K562 (cell line): ENCODE measurements around the gene TRAK1. TPM values are rescaled to one million over a fixed set of nuclear protein-coding genes. Genes with fewer than 3 reads are reported as not detected.
A peak's percentile ranks its signal among the peaks of the same experiment; 100 is the strongest.

Source experiments
- ATAC-seq: fragments of 200-7000 bp; cut with Tn5 transposase; 3 replicates; pipeline ENCODE4 v1.9.1; 2020; ENCODE audit warnings: moderate library complexity
- BruUV-seq: library from RNA; stranded (reverse); fragments of 400-500 nt; replicated peaks from 2 replicates; lab custom pipeline; 2021; lab: Mats Ljungman, UMichigan
- CTCF ChIA-PET: fragments of 300-600 bp; formaldehyde crosslinking; extraction: SDS; loops from one replicate; lab custom pipeline; 2021; ENCODE audit warnings: low intra/inter-chr PET ratio; lab: Yijun Ruan, JAX
- POLR2A ChIA-PET: fragments of 300-600, 350-650 bp; sonication (Branson Sonifier 250); formaldehyde crosslinking; extraction: SDS; loops from one replicate; lab custom pipeline; 2021; ENCODE audit warnings: antibody characterized with exemption, inconsistent platforms; lab: Yijun Ruan, JAX
- DNase-seq, 4 experiments: peaks; one replicate each; pipeline versions ENCODE4 v3.0.0 to v3.0.0-alpha.2; 2011 to 2018; ENCODE audit warnings: low spot score in 3 of 4, mixed read lengths in 3 of 4; ENCODE audit errors: extremely low read depth in 1 of 4
- FAIRE-seq: peaks from 2 replicates; lab custom pipeline; 2011; peaks lifted over from hg19 to GRCh38; lab: Jason Lieb, UNC
- H2AFZ ChIP-seq: 2 replicates; pipeline ENCODE4 v1.6.0; 2011; ENCODE audit warnings: low read depth, low read length, control low read depth, inconsistent platforms
- H3K27ac ChIP-seq: fragments of 200-600 bp; 3 replicates; pipeline ENCODE4 v1.8.0; 2011; ENCODE audit warnings: low read depth, mild to moderate bottlenecking, control low read depth, inconsistent platforms, low read length, moderate library complexity, mixed read lengths; ENCODE audit errors: extremely low read depth
- H3K27me3 ChIP-seq, 2 experiments: fragments of 300-600 bp in 1 of 2; 2 replicates in 1 of 2; 3 replicates in 1 of 2; pipeline versions ENCODE4 v1.6.0 to v1.8.0; 2011; ENCODE audit warnings: inconsistent platforms in 2 of 2, low read length in 2 of 2, mild to moderate bottlenecking in 1 of 2, mixed read lengths in 1 of 2, moderate library complexity in 1 of 2; ENCODE audit not compliant: control insufficient read depth in 2 of 2, insufficient read depth in 2 of 2
- H3K36me3 ChIP-seq: fragments of 300-600 bp; 3 replicates; pipeline ENCODE4 v1.8.0; 2011; ENCODE audit warnings: mild to moderate bottlenecking, low read length, inconsistent platforms; ENCODE audit not compliant: control insufficient read depth, insufficient read depth
- H3K4me1 ChIP-seq, 2 experiments: fragments of 200-600 bp in 1 of 2; replicated peaks in 1 of 2; 2 replicates in 1 of 2; 3 replicates in 1 of 2; pipeline versions ENCODE4 v1.5.1 to v1.8.0; 2011; ENCODE audit warnings: inconsistent platforms in 2 of 2, low read length in 2 of 2, mild to moderate bottlenecking in 1 of 2, mixed read lengths in 1 of 2, moderate library complexity in 1 of 2; ENCODE audit not compliant: control insufficient read depth in 2 of 2, insufficient read depth in 2 of 2
- H3K4me2 ChIP-seq: 2 replicates; pipeline ENCODE4 v1.6.1; 2011; ENCODE audit warnings: low read length, control low read depth, inconsistent platforms, mixed read lengths; ENCODE audit not compliant: insufficient read depth
- H3K4me3 ChIP-seq: fragments of 200-600 bp; sonication (generic), shearing (Covaris generic); 2 replicates; pipeline ENCODE4 v1.5.1; 2016; ENCODE audit warnings: control low read depth, inconsistent platforms
- H3K79me2 ChIP-seq: fragments of 200-600 bp; 3 replicates; pipeline ENCODE4 v1.8.0; 2011; ENCODE audit warnings: low read length, inconsistent platforms; ENCODE audit not compliant: control insufficient read depth, insufficient read depth
- H3K9ac ChIP-seq, 2 experiments: 2 replicates each; pipeline versions ENCODE4 v1.6.0 to v1.6.1; 2011; ENCODE audit warnings: low read depth in 2 of 2, low read length in 2 of 2, control low read depth in 1 of 2, inconsistent platforms in 1 of 2, mild to moderate bottlenecking in 1 of 2, mixed read lengths in 1 of 2; ENCODE audit not compliant: insufficient read depth in 1 of 2
- H3K9me1 ChIP-seq: one replicate; pipeline ENCODE4 v1.6.0; 2011; ENCODE audit warnings: inconsistent platforms, mild to moderate bottlenecking, low read length, moderate library complexity; ENCODE audit not compliant: control insufficient read depth, insufficient read depth
- H3K9me3 ChIP-seq: replicated peaks from 2 replicates; pipeline ENCODE4 v1.5.1; 2011; ENCODE audit warnings: low read depth, low read length, inconsistent platforms; ENCODE audit not compliant: control insufficient read depth, insufficient read depth
- H4K20me1 ChIP-seq: replicated peaks from 2 replicates; pipeline ENCODE4 v1.6.1; 2011; ENCODE audit warnings: low read length, inconsistent platforms, mixed read lengths; ENCODE audit not compliant: control insufficient read depth, insufficient read depth
- CC2D1A ChIP-seq: fragments of 450-650 bp; IDR thresholded peaks from 2 replicates; pipeline ENCODE4 v1.6.1; 2017; ENCODE audit warnings: mild to moderate bottlenecking
- KDM4B ChIP-seq, 2 experiments: fragments of 450-650 bp in 1 of 2; sonication (generic) in 1 of 2; IDR thresholded peaks; 2 replicates each; pipeline ENCODE4 v1.6.1; 2016 to 2017; ENCODE audit warnings: borderline replicate concordance in 2 of 2, antibody characterized with exemption in 1 of 2, low read depth in 1 of 2, mild to moderate bottlenecking in 1 of 2
- SETDB1 ChIP-seq: IDR thresholded peaks from one replicate; pipeline ENCODE4 v1.6.1; 2012; ENCODE audit warnings: low read length, control low read depth, inconsistent platforms
- WGBS: fragments of 100-300 bp; shearing (Covaris generic); methylation state at CpG from one replicate; pipeline ENCODE4 v1.1.6; 2016; ENCODE audit warnings: low coverage, mixed read lengths; ENCODE audit not compliant: insufficient coverage; ENCODE audit errors: missing lambda C conversion rate; 5-methylcytosine and 5-hydroxymethylcytosine counted together
- in situ Hi-C: fragments of 300-500 bp; cut with MboI; formaldehyde crosslinking; loops from 4 replicates; pipeline ENCODE4 v1.15.0; 2018; ENCODE audit warnings: inconsistent platforms, mixed read lengths
- intact Hi-C: fragments of 100-400 bp; cut with micrococcal nuclease; formaldehyde crosslinking; loops from 2 replicates; pipeline ENCODE4 v1.14.2; 2022
- polyA plus RNA-seq, 8 experiments: library from polyadenylated mRNA; depleted of rRNA in 4 of 8; stranded (reverse) in 5 of 8; unstranded in 3 of 8; fragments of >200 nt; fragmentation: Nextera tagmentation in 2 of 8; fragmentation: Illumina TruSeq in 1 of 8; extraction: Ambion mirVana in 2 of 8; extraction: Trizol in 1 of 8; gene quantifications; 2 replicates each; pipeline versions ENCODE4 v1.2.1 to v1.2.3, GENCODE V29; 2011 to 2014; ENCODE audit warnings: inconsistent platforms in 1 of 8, missing spikeins in 1 of 8
- total RNA-seq, 7 experiments: library from RNA; depleted of rRNA in 6 of 7; stranded (reverse); fragments of >200 nt in 6 of 7; fragmentation: Illumina TruSeq in 2 of 7; extraction: Trizol in 2 of 7; gene quantifications; 2 replicates each; pipeline versions ENCODE4 v1.2.1 to v1.2.3, GENCODE V29; 2011 to 2021; ENCODE audit warnings: low replicate concordance in 1 of 7
- TF ChIP-seq, protein P1 (sequence below): fragments of 450-650 bp; IDR thresholded peaks from 2 replicates; pipeline ENCODE4 v1.6.1; 2016; ENCODE audit warnings: low read depth
- TF ChIP-seq, protein P2 (sequence below): fragments of 450-650 bp; IDR thresholded peaks from 2 replicates; pipeline ENCODE4 v1.6.1; 2017; ENCODE audit warnings: antibody characterized with exemption, mild to moderate bottlenecking
- TF ChIP-seq, protein P3 (sequence below), 2 experiments: fragments of 200-800 bp in 1 of 2; sonication (Bioruptor generic) in 1 of 2; sonication (generic) in 1 of 2; formaldehyde crosslinking in 1 of 2; IDR thresholded peaks in 1 of 2; conservative IDR thresholded peaks in 1 of 2; 2 replicates each; pipeline versions ENCODE4 v1.5.0 to v1.6.1; 2016 to 2020; ENCODE audit warnings: missing compliant biosample characterization in 1 of 2, missing genetic modification characterization in 1 of 2, missing genetic modification reagents in 1 of 2

Gene TRAK1
- total and polyA plus RNA-seq, 9 of the 15 experiments (the other 6 are each of a cell fraction or from before 2014, with no cell fraction given) = 5.3 to 28.5 (median 17.5) TPM

DNA sequence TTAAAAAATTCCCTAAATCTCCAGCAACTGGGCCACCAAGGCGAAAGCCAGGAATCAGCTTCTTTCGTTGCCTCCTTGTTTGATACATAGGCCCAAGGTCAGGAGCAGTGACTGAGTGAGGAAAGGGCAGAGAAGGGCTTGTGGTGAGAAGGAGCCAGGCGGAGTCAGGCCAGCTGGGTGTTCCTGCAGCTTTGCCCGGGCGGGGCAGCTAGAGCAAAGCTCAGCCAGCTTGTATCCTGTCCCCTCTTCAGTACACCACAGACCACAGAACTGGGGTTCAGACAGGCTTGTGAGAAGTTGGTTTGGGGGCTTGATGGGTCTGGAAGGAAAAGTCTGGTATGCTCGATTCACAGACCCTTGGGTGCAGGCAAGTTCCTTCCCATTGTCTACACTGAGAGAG lies 122.3 kb downstream of the TRAK1 start (continued):
- TF ChIP-seq, protein P1, sequence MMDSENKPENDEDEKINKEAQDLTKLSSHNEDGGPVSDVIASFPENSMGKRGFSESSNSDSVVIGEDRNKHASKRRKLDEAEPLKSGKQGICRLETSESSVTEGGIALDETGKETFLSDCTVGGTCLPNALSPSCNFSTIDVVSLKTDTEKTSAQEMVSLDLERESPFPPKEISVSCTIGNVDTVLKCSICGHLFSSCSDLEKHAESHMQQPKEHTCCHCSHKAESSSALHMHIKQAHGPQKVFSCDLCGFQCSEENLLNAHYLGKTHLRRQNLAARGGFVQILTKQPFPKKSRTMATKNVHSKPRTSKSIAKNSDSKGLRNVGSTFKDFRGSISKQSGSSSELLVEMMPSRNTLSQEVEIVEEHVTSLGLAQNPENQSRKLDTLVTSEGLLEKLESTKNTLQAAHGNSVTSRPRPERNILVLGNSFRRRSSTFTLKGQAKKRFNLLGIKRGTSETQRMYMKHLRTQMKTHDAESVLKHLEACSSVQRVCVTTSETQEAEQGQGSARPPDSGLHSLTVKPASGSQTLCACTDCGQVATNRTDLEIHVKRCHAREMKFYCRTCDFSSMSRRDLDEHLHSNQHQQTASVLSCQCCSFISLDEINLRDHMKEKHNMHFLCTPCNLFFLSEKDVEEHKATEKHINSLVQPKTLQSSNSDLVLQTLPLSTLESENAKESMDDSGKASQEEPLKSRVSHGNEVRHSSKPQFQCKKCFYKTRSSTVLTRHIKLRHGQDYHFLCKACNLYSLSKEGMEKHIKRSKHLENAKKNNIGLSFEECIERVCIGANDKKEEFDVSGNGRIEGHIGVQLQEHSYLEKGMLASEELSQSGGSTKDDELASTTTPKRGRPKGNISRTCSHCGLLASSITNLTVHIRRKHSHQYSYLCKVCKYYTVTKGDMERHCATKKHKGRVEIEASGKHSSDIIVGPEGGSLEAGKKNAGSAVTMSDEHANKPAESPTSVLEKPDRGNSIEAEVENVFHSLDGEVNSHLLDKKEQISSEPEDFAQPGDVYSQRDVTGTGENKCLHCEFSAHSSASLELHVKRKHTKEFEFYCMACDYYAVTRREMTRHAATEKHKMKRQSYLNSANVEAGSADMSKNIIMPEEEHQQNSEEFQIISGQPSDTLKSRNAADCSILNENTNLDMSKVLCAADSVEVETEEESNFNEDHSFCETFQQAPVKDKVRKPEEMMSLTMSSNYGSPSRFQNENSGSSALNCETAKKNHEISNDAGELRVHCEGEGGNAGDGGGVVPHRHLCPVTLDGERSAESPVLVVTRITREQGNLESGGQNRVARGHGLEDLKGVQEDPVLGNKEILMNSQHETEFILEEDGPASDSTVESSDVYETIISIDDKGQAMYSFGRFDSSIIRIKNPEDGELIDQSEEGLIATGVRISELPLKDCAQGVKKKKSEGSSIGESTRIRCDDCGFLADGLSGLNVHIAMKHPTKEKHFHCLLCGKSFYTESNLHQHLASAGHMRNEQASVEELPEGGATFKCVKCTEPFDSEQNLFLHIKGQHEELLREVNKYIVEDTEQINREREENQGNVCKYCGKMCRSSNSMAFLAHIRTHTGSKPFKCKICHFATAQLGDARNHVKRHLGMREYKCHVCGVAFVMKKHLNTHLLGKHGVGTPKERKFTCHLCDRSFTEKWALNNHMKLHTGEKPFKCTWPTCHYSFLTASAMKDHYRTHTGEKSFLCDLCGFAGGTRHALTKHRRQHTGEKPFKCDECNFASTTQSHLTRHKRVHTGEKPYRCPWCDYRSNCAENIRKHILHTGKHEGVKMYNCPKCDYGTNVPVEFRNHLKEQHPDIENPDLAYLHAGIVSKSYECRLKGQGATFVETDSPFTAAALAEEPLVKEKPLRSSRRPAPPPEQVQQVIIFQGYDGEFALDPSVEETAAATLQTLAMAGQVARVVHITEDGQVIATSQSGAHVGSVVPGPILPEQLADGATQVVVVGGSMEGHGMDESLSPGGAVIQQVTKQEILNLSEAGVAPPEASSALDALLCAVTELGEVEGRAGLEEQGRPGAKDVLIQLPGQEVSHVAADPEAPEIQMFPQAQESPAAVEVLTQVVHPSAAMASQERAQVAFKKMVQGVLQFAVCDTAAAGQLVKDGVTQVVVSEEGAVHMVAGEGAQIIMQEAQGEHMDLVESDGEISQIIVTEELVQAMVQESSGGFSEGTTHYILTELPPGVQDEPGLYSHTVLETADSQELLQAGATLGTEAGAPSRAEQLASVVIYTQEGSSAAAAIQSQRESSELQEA = no peak
- no peak for TF ChIP-seq CC2D1A

DNA sequence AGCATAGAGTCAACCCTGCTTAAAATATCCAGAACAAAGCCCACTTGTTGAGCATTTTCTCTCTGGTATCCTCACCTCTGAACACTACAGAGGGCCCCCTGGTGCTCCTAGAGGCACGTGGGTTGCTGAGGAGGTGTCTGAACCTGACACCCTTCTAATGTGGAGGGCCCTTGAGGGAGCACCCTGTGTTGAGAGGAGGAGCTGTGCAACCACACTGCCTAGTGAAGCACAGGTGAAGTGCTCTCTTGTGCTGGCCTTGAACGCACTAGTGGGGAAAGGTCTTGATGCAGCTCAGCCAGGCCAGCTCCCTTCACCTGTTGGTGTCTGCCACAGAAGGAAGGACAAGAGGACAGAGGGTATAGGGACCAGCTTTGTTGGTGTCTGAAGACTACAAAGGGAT lies 122.9 kb downstream of the TRAK1 start:
- no peaks in the 10 kb centered on the region for H4K20me1 ChIP-seq
- peaks cover 24% of the 10 kb centered on the region for H3K36me3 ChIP-seq
- ChIA-PET POLR2A (no interaction called here), CTCF (no interaction called here)
- BruUV-seq = no TSS peak
- no peak overlapping the region for H3K27ac ChIP-seq
- H3K79me2 ChIP-seq = no peaks in the 10 kb centered on the region
- H3K4me3 ChIP-seq = no peak overlapping the region
- no peak for DNase-seq
- in situ Hi-C loops (no loop called here), intact Hi-C loops (no loop called here)
- whole genome bisulfite sequencing = 47% methylated on average over 2 of the region's 2 CpGs
- no peak overlapping the region for H3K4me2 ChIP-seq
- peak; percentile 51 for ATAC-seq
- H3K9me3 ChIP-seq = no peaks in the 10 kb centered on the region
- no peaks in the 10 kb centered on the region for H3K9me1 ChIP-seq
- H3K4me1 ChIP-seq = no peaks in the 10 kb centered on the region; a peak in 1 of 5 replicates
- H3K27me3 ChIP-seq = no peaks in the 10 kb centered on the region
- H3K9ac ChIP-seq = peak overlapping the region in 1 of 2 experiments; percentile 8; a peak in 1 of 4 replicates
- no peak overlapping the region for H2AFZ ChIP-seq
- FAIRE-seq = no peak
- TF ChIP-seq, protein P2, sequence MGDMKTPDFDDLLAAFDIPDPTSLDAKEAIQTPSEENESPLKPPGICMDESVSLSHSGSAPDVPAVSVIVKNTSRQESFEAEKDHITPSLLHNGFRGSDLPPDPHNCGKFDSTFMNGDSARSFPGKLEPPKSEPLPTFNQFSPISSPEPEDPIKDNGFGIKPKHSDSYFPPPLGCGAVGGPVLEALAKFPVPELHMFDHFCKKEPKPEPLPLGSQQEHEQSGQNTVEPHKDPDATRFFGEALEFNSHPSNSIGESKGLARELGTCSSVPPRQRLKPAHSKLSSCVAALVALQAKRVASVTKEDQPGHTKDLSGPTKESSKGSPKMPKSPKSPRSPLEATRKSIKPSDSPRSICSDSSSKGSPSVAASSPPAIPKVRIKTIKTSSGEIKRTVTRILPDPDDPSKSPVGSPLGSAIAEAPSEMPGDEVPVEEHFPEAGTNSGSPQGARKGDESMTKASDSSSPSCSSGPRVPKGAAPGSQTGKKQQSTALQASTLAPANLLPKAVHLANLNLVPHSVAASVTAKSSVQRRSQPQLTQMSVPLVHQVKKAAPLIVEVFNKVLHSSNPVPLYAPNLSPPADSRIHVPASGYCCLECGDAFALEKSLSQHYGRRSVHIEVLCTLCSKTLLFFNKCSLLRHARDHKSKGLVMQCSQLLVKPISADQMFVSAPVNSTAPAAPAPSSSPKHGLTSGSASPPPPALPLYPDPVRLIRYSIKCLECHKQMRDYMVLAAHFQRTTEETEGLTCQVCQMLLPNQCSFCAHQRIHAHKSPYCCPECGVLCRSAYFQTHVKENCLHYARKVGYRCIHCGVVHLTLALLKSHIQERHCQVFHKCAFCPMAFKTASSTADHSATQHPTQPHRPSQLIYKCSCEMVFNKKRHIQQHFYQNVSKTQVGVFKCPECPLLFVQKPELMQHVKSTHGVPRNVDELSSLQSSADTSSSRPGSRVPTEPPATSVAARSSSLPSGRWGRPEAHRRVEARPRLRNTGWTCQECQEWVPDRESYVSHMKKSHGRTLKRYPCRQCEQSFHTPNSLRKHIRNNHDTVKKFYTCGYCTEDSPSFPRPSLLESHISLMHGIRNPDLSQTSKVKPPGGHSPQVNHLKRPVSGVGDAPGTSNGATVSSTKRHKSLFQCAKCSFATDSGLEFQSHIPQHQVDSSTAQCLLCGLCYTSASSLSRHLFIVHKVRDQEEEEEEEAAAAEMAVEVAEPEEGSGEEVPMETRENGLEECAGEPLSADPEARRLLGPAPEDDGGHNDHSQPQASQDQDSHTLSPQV = no peak
- TF ChIP-seq KDM4B (IDR thresholded peaks at IDR 0.05; ENCODE audit: borderline replicate concordance in 2 of 2, low read depth in 1 of 2) (no peak), SETDB1 (no peak)
- TF ChIP-seq, protein P3, sequence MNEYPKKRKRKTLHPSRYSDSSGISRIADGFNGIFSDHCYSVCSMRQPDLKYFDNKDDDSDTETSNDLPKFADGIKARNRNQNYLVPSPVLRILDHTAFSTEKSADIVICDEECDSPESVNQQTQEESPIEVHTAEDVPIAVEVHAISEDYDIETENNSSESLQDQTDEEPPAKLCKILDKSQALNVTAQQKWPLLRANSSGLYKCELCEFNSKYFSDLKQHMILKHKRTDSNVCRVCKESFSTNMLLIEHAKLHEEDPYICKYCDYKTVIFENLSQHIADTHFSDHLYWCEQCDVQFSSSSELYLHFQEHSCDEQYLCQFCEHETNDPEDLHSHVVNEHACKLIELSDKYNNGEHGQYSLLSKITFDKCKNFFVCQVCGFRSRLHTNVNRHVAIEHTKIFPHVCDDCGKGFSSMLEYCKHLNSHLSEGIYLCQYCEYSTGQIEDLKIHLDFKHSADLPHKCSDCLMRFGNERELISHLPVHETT (CRISPR knock-in tag; conservative IDR thresholded peaks at IDR 0.05 in 1 of 2, IDR thresholded peaks at IDR 0.05 in 1 of 2) = no peak
